Measurements from ENCODE around the gene ORM1.
"Not testable (repeated sequence)": the region's sequence is repeated elsewhere in the genome, so short reads cannot be mapped to it uniquely, and the experiment has no call there.

DNA sequence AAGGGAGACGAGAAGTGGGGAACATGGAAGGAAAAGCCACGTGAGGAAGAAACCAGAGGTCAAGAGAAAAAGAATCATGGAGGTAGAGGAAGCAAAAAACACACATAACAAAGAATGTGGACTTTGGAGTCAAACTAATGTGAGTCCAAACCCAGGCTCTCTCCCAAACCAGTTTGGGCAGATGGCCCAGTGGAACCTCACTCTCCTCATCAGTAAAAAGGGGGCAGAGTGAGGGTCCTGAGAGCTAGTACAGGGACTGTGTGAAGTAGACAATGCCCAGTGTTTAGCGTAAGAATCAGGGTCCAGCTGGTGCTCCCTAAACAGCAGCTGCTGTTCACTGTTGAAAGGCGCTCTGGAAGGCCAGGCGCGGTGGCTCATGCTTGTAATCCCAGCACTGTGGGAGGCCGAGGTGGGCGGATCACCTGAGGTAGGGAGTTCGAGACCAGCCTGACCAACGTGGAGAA, 5.5 kb downstream of the ORM1 start:
- TF ChIP-seq, protein P1, sequence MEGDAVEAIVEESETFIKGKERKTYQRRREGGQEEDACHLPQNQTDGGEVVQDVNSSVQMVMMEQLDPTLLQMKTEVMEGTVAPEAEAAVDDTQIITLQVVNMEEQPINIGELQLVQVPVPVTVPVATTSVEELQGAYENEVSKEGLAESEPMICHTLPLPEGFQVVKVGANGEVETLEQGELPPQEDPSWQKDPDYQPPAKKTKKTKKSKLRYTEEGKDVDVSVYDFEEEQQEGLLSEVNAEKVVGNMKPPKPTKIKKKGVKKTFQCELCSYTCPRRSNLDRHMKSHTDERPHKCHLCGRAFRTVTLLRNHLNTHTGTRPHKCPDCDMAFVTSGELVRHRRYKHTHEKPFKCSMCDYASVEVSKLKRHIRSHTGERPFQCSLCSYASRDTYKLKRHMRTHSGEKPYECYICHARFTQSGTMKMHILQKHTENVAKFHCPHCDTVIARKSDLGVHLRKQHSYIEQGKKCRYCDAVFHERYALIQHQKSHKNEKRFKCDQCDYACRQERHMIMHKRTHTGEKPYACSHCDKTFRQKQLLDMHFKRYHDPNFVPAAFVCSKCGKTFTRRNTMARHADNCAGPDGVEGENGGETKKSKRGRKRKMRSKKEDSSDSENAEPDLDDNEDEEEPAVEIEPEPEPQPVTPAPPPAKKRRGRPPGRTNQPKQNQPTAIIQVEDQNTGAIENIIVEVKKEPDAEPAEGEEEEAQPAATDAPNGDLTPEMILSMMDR (conservative IDR thresholded peaks at IDR 0.05; ENCODE audit: low read length), result not testable (repeated sequence)
- not testable (repeated sequence) for TF ChIP-seq EZH2phosphoT487 (IDR thresholded peaks at IDR 0.05; ENCODE audit: borderline replicate concordance, low read depth, low read length)
